22Rv1 (cell line): ENCODE data around the gene ATG4C.

ENCODE experiments used
- ZFX ChIP-seq: fragments of 450-650 bp; IDR thresholded peaks from 2 replicates; pipeline ENCODE4 v1.6.1; 2017; ENCODE audit warnings: antibody characterized with exemption, borderline replicate concordance
- TF ChIP-seq, protein P1 (sequence below): fragments of 450-650 bp; IDR thresholded peaks from 2 replicates; pipeline ENCODE4 v1.5.1; 2017; ENCODE audit warnings: mild to moderate bottlenecking

DNA sequence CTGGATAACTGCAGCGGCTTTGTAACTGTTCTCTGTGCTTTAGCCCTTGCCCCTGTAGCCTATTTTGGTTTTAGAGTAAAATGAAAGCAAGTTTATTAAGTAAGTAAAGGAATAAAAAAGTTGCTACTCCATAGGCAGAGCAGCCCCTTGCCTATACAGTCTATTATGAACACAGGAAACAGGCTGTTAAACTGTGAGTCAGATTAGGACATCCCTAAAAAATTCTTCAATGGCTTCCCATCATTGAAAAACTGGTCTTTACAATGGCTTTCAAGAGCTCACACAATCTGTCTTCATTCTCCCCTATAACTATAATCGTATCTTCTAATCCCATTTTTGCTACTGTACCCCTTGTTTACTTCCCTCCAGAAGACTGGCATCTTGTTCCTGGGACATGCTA, 43.0 kb downstream of the ATG4C start:
- TF ChIP-seq, protein P1, sequence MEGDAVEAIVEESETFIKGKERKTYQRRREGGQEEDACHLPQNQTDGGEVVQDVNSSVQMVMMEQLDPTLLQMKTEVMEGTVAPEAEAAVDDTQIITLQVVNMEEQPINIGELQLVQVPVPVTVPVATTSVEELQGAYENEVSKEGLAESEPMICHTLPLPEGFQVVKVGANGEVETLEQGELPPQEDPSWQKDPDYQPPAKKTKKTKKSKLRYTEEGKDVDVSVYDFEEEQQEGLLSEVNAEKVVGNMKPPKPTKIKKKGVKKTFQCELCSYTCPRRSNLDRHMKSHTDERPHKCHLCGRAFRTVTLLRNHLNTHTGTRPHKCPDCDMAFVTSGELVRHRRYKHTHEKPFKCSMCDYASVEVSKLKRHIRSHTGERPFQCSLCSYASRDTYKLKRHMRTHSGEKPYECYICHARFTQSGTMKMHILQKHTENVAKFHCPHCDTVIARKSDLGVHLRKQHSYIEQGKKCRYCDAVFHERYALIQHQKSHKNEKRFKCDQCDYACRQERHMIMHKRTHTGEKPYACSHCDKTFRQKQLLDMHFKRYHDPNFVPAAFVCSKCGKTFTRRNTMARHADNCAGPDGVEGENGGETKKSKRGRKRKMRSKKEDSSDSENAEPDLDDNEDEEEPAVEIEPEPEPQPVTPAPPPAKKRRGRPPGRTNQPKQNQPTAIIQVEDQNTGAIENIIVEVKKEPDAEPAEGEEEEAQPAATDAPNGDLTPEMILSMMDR, result no peak
- no peak for TF ChIP-seq ZFX
